ENCODE measurements around the gene RDH13.
"Not testable (repeated sequence)": the region's sequence is repeated elsewhere in the genome, so short reads cannot be mapped to it uniquely, and the experiment has no call there.

RDH13 gene

GRCh38 chr19:55028757-55029156 lies 34.2 kb downstream of the RDH13 start:
- TF ChIP-seq, protein P1, sequence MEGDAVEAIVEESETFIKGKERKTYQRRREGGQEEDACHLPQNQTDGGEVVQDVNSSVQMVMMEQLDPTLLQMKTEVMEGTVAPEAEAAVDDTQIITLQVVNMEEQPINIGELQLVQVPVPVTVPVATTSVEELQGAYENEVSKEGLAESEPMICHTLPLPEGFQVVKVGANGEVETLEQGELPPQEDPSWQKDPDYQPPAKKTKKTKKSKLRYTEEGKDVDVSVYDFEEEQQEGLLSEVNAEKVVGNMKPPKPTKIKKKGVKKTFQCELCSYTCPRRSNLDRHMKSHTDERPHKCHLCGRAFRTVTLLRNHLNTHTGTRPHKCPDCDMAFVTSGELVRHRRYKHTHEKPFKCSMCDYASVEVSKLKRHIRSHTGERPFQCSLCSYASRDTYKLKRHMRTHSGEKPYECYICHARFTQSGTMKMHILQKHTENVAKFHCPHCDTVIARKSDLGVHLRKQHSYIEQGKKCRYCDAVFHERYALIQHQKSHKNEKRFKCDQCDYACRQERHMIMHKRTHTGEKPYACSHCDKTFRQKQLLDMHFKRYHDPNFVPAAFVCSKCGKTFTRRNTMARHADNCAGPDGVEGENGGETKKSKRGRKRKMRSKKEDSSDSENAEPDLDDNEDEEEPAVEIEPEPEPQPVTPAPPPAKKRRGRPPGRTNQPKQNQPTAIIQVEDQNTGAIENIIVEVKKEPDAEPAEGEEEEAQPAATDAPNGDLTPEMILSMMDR (IDR thresholded peaks at IDR 0.05; ENCODE audit: low read depth, low read length, missing control alignments) = no peak
- no peak for DNase-seq (ENCODE audit: low read depth)
- H3K4me3 ChIP-seq (ENCODE audit: low read depth, low read length) = no peak overlapping the region

DNA sequence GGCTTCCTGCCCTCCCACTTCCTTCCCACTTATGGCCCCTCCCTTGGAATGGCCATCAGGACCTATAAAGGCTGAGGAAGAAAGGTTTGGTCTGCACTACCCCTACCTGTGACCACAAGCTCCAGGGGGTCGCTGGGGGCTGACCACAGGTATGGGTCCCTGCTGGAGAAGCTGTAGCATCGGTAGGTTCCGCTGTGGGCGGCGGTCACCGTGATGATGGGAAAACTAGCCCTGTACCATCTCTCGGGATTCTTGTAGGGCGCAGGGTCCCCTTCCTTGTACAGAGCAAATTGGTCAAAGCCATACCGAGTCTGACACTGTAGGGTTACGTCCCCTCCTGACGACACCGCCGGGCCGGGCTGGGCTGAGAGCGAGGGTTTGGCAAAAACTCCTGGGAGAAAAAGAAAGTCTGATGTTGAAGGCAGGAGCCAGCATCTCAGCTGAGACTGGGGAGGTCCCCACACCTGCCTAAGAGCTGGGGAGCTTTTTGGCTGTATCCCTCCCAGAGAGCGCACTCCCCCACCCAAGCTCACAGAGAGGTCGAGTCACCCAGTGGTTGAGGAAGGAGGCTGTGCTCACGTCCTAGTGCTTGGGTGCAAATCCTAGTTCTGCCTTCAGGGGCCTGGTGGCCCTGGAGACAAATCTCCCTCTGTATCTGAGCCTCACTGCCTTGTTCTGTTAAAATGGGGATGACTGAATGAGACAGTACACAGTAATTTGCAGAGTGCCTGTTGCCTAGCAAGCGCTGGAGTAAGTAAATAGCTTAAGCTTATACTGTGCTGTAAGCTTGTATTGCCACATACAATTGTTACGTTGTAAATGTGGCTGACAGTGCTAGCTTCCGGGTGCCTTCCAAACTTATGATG lies 35.2 kb downstream of the RDH13 start:
- no peak overlapping the region for H3K4me3 ChIP-seq (ENCODE audit: low read depth, low read length)
- DNase-seq (ENCODE audit: low read depth) = no peak
- TF ChIP-seq, protein P1 (IDR thresholded peaks at IDR 0.05; ENCODE audit: low read depth, low read length, missing control alignments) = no peak

DNA sequence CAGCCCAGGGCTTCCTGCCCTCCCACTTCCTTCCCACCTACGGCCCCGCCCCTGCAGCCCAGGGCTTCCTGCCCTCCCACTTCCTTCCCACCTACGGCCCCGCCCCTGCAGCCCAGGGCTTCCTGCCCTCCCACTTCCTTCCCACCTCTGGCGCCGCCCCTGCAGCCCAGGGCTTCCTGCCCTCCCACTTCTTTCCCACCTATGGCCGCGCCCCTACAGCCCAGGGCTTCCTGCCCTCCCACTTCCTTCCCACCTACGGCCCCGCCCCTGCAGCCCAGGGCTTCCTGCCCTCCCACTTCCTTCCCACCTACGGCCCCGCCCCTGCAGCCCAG lies 35.8 kb downstream of the RDH13 start:
- not testable (repeated sequence) for DNase-seq (ENCODE audit: low read depth); H3K4me3 ChIP-seq (ENCODE audit: low read depth, low read length)

- TF ChIP-seq, protein P1 (IDR thresholded peaks at IDR 0.05; ENCODE audit: low read depth, low read length, missing control alignments) = no peak
- no peak overlapping the region for H3K4me3 ChIP-seq (ENCODE audit: low read depth, low read length)
- DNase-seq (ENCODE audit: low read depth) = no peak
These were observed 38.8 kb downstream of the RDH13 start for GRCh38 chr19:55024111-55024510.

GRCh38 chr19:55020351-55020750 lies 42.6 kb downstream of the RDH13 start:
- DNase-seq (ENCODE audit: low read depth); H3K4me3 ChIP-seq (ENCODE audit: low read depth, low read length): not testable (repeated sequence)

GRCh38 chr19:55018633-55019032 lies 44.3 kb downstream of the RDH13 start:
- no peak for DNase-seq (ENCODE audit: low read depth)
- H3K4me3 ChIP-seq (ENCODE audit: low read depth, low read length) = no peak overlapping the region
- TF ChIP-seq, protein P1 (IDR thresholded peaks at IDR 0.05; ENCODE audit: low read depth, low read length, missing control alignments) = no peak

- TF ChIP-seq, protein P1 (IDR thresholded peaks at IDR 0.05; ENCODE audit: low read depth, low read length, missing control alignments) = no peak
- DNase-seq (ENCODE audit: low read depth) = no peak
- no peak overlapping the region for H3K4me3 ChIP-seq (ENCODE audit: low read depth, low read length)
These were observed 44.7 kb downstream of the RDH13 start for GRCh38 chr19:55018216-55018615.

DNA sequence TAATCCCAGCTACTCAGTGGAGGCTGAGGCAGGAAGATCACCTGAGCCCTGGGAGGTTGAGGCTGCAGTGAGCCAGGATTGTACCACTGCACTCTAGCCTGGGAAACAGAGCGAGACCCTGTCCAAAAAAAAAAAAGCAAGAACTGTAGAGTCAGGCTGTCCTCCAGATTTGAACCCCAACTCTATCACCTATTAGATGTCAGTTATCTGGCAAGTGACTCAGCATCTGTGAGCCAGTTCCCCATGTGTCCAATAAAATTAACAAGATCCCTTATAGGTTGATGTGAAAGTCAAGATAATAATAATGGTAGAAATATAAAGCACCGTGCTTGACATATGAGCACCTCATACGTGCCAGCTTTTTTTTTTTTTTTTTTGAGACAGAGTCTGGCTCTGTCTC lies 46.9 kb downstream of the RDH13 start:
- DNase-seq (ENCODE audit: low read depth) = no peak
- TF ChIP-seq, protein P1 (IDR thresholded peaks at IDR 0.05; ENCODE audit: low read depth, low read length, missing control alignments) = no peak
- no peak overlapping the region for H3K4me3 ChIP-seq (ENCODE audit: low read depth, low read length)

All from GM12864 (cell line).